Adipocyte (in vitro differentiated cells): Measurements from ENCODE around the gene PACS1.

Source experiments
- DNase-seq: peaks from one replicate; pipeline ENCODE4 v3.0.0-alpha.2; 2015; ENCODE audit warnings: low read depth
- H3K27me3 ChIP-seq: replicated peaks from 2 replicates; pipeline ENCODE4 v1.7.0; 2013; ENCODE audit warnings: mild to moderate bottlenecking, low read length, moderate library complexity; ENCODE audit not compliant: control insufficient read depth, insufficient read depth
- H3K36me3 ChIP-seq: 2 replicates; pipeline ENCODE4 v1.7.0; 2013; ENCODE audit warnings: low read length, mild to moderate bottlenecking, moderate library complexity; ENCODE audit not compliant: control insufficient read depth, insufficient read depth, severe bottlenecking
- H3K4me1 ChIP-seq: 2 replicates; pipeline ENCODE4 v1.7.0; 2013; ENCODE audit warnings: mild to moderate bottlenecking, low read length, moderate library complexity; ENCODE audit not compliant: control insufficient read depth, insufficient read depth
- H3K4me3 ChIP-seq: 2 replicates; pipeline ENCODE4 v1.7.0; 2013; ENCODE audit warnings: mild to moderate bottlenecking, low read length, moderate library complexity
- H3K9ac ChIP-seq: 2 replicates; pipeline ENCODE4 v1.7.0; 2013; ENCODE audit warnings: mild to moderate bottlenecking, low read length, moderate library complexity
- H3K9me3 ChIP-seq: 2 replicates; pipeline ENCODE4 v1.7.0; 2013; ENCODE audit warnings: mild to moderate bottlenecking, low read length, moderate library complexity; ENCODE audit not compliant: control insufficient read depth

PACS1 gene

GRCh38 chr11:66195867-66196266, 125.8 kb downstream of the PACS1 start:
- Histone ChIP-seq H3K4me1 (peaks cover 10% of the 10 kb centered on the region), H3K4me3 (no peak overlapping the region), H3K9me3 (no peaks in the 10 kb centered on the region), H3K9ac (no peak overlapping the region), H3K36me3 (peaks cover 18% of the 10 kb centered on the region), H3K27me3 (no peaks in the 10 kb centered on the region)
- no peak for DNase-seq

GRCh38 chr11:66203847-66204246, 133.8 kb downstream of the PACS1 start:
- H3K9ac ChIP-seq: no peak overlapping the region
- no peaks in the 10 kb centered on the region for H3K27me3 ChIP-seq
- no peaks in the 10 kb centered on the region for H3K36me3 ChIP-seq
- peaks cover 8% of the 10 kb centered on the region for H3K9me3 ChIP-seq
- DNase-seq: no peak
- H3K4me3 ChIP-seq: no peak overlapping the region
- H3K4me1 ChIP-seq: no peaks in the 10 kb centered on the region

GRCh38 chr11:66204412-66204811, 134.3 kb downstream of the PACS1 start:
- Histone ChIP-seq H3K9ac (no peak overlapping the region), H3K36me3 (no peaks in the 10 kb centered on the region), H3K4me1 (no peaks in the 10 kb centered on the region), H3K27me3 (no peaks in the 10 kb centered on the region), H3K4me3 (no peak overlapping the region), H3K9me3 (peaks cover 8% of the 10 kb centered on the region)
- DNase-seq: no peak

- H3K27me3 ChIP-seq: no peaks in the 10 kb centered on the region
- no peak for DNase-seq
- H3K4me3 ChIP-seq: no peak overlapping the region
- no peak overlapping the region for H3K9ac ChIP-seq
- H3K9me3 ChIP-seq: no peaks in the 10 kb centered on the region
- peaks cover 10% of the 10 kb centered on the region for H3K36me3 ChIP-seq
- H3K4me1 ChIP-seq: no peaks in the 10 kb centered on the region
Measured at GRCh38 chr11:66207816-66208215, 137.7 kb downstream of the PACS1 start.

- no peak for DNase-seq
- Histone ChIP-seq H3K4me3 (no peak overlapping the region), H3K27me3 (no peaks in the 10 kb centered on the region), H3K9ac (no peak overlapping the region), H3K36me3 (peaks cover 17% of the 10 kb centered on the region), H3K4me1 (no peaks in the 10 kb centered on the region), H3K9me3 (no peaks in the 10 kb centered on the region)
Measured at GRCh38 chr11:66211100-66211499, 141.0 kb downstream of the PACS1 start.

GRCh38 chr11:66216911-66217310, 146.8 kb downstream of the PACS1 start:
- Histone ChIP-seq H3K4me3 (no peak overlapping the region), H3K9ac (no peak overlapping the region), H3K4me1 (no peaks in the 10 kb centered on the region), H3K27me3 (no peaks in the 10 kb centered on the region), H3K9me3 (no peaks in the 10 kb centered on the region), H3K36me3 (peaks cover 51% of the 10 kb centered on the region)
- no peak for DNase-seq

GRCh38 chr11:66218036-66218435, 148.0 kb downstream of the PACS1 start:
- DNase-seq: no peak
- H3K9me3 ChIP-seq: no peaks in the 10 kb centered on the region
- no peaks in the 10 kb centered on the region for H3K4me1 ChIP-seq
- H3K4me3 ChIP-seq: no peak overlapping the region
- no peaks in the 10 kb centered on the region for H3K27me3 ChIP-seq
- no peak overlapping the region for H3K9ac ChIP-seq
- peaks cover 51% of the 10 kb centered on the region for H3K36me3 ChIP-seq

GRCh38 chr11:66218846-66219620, 149.0 kb downstream of the PACS1 start:
- H3K4me3 ChIP-seq: no peak overlapping the region
- no peak overlapping the region for H3K9ac ChIP-seq
- no peak for DNase-seq
- no peaks in the 10 kb centered on the region for H3K9me3 ChIP-seq
- peaks cover 47% of the 10 kb centered on the region for H3K36me3 ChIP-seq
- no peaks in the 10 kb centered on the region for H3K27me3 ChIP-seq
- H3K4me1 ChIP-seq: no peaks in the 10 kb centered on the region

- H3K36me3 ChIP-seq: peaks cover 52% of the 10 kb centered on the region
- H3K4me1 ChIP-seq: no peaks in the 10 kb centered on the region
- no peak for DNase-seq
- no peak overlapping the region for H3K9ac ChIP-seq
- no peak overlapping the region for H3K4me3 ChIP-seq
- H3K9me3 ChIP-seq: no peaks in the 10 kb centered on the region
- no peaks in the 10 kb centered on the region for H3K27me3 ChIP-seq
Measured at GRCh38 chr11:66219846-66220565, 149.9 kb downstream of the PACS1 start.

- DNase-seq: no peak
- Histone ChIP-seq H3K4me3 (no peak overlapping the region), H3K9me3 (no peaks in the 10 kb centered on the region), H3K9ac (no peak overlapping the region), H3K36me3 (peaks cover 55% of the 10 kb centered on the region), H3K4me1 (no peaks in the 10 kb centered on the region), H3K27me3 (no peaks in the 10 kb centered on the region)
Measured at GRCh38 chr11:66220566-66220935, 150.5 kb downstream of the PACS1 start.

- Histone ChIP-seq H3K36me3 (peaks cover 53% of the 10 kb centered on the region), H3K9ac (no peak overlapping the region), H3K4me1 (no peaks in the 10 kb centered on the region), H3K4me3 (no peak overlapping the region), H3K9me3 (no peaks in the 10 kb centered on the region), H3K27me3 (no peaks in the 10 kb centered on the region)
- DNase-seq: no peak
Measured at GRCh38 chr11:66221012-66221411, 150.9 kb downstream of the PACS1 start.
